Measurements from ENCODE around the gene KCNE5.

Gene KCNE5

DNA sequence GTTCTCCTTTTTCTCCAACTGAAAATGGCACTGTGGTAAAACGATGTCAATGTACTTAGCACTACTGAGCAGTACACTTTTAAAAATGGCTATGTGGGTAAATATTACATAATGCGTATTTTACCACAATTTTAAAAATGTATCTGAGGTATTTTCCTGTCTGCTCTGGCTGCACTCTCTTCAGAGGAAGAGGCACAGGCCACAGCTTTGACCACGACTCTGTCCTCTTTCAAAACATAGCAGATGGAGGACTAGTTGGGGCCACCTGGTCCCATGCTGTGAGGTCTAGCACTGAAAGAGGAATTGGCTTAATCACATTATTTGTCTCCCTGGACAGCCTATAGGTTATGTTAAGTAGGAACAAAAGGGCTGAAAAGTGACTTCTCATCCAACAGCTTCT is 5.2 kb downstream of the KCNE5 start:
- no peak for DNase-seq (ENCODE audit: extremely low spot score)
- ChIA-PET CTCF (interaction anchor here (2.0 kb wide), 1 partner anchor 15 kb away, joined by 7 read pairs; no protein-coding TSS in a partner anchor), POLR2A (no interaction called here)
- TF ChIP-seq CTCF (IDR thresholded peaks at IDR 0.05; ENCODE audit: control extremely low read depth, extremely low read depth, low read depth, missing control alignments), result no peak

DNA sequence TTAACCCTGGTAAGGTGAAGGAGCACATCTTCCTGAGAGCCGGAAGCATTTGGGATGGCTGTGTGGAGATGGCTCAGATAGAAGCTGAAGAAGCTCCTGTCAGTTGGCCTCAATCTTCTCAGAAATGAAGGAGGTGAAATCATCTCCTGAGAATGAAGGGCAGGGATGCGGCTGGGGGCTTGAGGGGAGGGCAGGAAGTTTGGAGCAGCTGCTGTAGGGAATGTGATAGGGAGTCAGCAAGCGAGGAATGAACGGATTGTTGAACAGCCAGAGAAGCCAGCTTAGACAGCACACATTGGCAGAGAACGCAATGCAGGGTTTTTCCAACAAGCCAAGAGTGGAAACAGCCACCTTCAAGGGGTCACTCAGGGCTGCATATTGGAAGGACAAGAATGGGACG is 10.0 kb downstream of the KCNE5 start:
- ChIA-PET CTCF (interaction anchor here (1.2 kb wide), 1 partner anchor 13 kb away, joined by 3 read pairs; no protein-coding TSS in a partner anchor), POLR2A (no interaction called here)
- DNase-seq (ENCODE audit: extremely low spot score), result no peak
- TF ChIP-seq CTCF (IDR thresholded peaks at IDR 0.05; ENCODE audit: control extremely low read depth, extremely low read depth, low read depth, missing control alignments), result no peak

- no peak for DNase-seq (ENCODE audit: extremely low spot score)
- no peak for TF ChIP-seq CTCF (IDR thresholded peaks at IDR 0.05; ENCODE audit: control extremely low read depth, extremely low read depth, low read depth, missing control alignments)
- ChIA-PET POLR2A (no interaction called here), CTCF (interaction anchor here (1.2 kb wide), 1 partner anchor 15 kb away, joined by 3 read pairs; no protein-coding TSS in a partner anchor)
Measured at GRCh38 chrX:109601486-109601885, 23.5 kb downstream of the KCNE5 start.

- no peak for DNase-seq (ENCODE audit: extremely low spot score)
- POLR2A ChIA-PET, result no interaction called here
- CTCF ChIA-PET, result interaction anchor here (1.2 kb wide), 1 partner anchor 16 kb away, joined by 3 read pairs; no protein-coding TSS in a partner anchor
- TF ChIP-seq CTCF (IDR thresholded peaks at IDR 0.05; ENCODE audit: control extremely low read depth, extremely low read depth, low read depth, missing control alignments), result no peak
Measured at GRCh38 chrX:109600237-109600651, 24.7 kb downstream of the KCNE5 start.

DNA sequence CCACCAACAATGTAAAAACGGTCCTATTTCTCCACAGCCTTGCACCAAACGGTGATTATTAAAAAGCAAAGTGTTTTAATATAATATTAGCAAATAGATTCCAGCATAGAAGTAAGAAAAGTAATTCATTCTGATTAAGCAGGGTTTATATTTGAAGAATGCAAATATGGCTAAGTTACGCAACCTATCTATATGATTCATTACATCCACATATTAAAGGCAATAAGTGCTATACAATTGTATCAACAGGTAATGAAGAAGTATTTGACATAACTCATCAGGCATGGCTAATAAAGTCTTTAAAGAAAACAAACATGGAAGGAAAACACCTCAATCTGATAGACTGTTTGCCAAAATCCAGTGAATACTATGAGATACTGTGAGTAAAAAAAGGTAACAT is 29.0 kb downstream of the KCNE5 start:
- ChIA-PET POLR2A (no interaction called here), CTCF (no interaction called here)
- TF ChIP-seq CTCF (IDR thresholded peaks at IDR 0.05; ENCODE audit: control extremely low read depth, extremely low read depth, low read depth, missing control alignments), result no peak
- DNase-seq (ENCODE audit: extremely low spot score), result no peak

- CTCF ChIA-PET, result no interaction called here
- TF ChIP-seq CTCF (IDR thresholded peaks at IDR 0.05; ENCODE audit: control extremely low read depth, extremely low read depth, low read depth, missing control alignments), result no peak
- POLR2A ChIA-PET, result no interaction called here
- DNase-seq (ENCODE audit: extremely low spot score), result no peak
Measured at GRCh38 chrX:109590176-109590575, 34.8 kb downstream of the KCNE5 start.

DNA sequence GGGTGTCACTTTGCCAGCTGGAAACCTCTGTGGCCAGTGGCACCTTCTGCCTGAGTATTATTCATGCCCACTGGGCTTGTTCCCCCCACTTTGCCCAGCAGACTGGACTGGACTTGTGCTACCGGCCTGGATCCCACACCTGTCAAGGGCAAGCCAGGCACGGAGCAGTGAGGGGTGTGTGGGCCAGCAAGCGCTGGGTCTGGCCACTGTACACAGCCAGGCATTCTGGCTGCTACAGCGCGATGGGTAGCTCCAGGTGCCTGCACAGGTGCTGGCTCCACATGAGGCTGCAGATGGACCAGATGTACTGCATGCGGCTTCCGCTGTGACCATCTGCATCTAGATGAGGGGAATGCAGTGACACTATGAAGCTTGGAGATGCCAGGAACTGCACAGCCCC is 39.5 kb downstream of the KCNE5 start:
- POLR2A ChIA-PET, result no interaction called here
- TF ChIP-seq CTCF (IDR thresholded peaks at IDR 0.05; ENCODE audit: control extremely low read depth, extremely low read depth, low read depth, missing control alignments), result no peak
- CTCF ChIA-PET, result interaction anchor here (0.9 kb wide), 1 partner anchor 112 kb away, joined by 3 read pairs; no protein-coding TSS in a partner anchor

More for the DNA sequence above, 39.5 kb downstream of the KCNE5 start:
- DNase-seq (ENCODE audit: extremely low spot score), result no peak
